ENCODE measurements around the gene KCNIP4. TPM values are rescaled to one million over a fixed set of nuclear protein-coding genes. Genes with fewer than 3 reads are reported as not detected.

KCNIP4 gene
- total RNA-seq, 3 donors from 2014 or later (not counting 1 experiment from before 2014, with no cell fraction given) = not detected

- Mint-ChIP-seq H3K4me3 (no peak overlapping the region), H3K27me3 (ENCODE audit: low read depth in 2 of 2) (no peaks in the 10 kb centered on the region), H3K9me3 (peaks cover 4 to 7% of the 10 kb centered on the region in 2 donors), H3K4me1 (no peaks in the 10 kb centered on the region), H3K36me3 (no peaks in the 10 kb centered on the region), H3K27ac (no peak overlapping the region)
- no peak overlapping the region for H3K27ac ChIP-seq (ENCODE audit: low read length)
- no peak for TF ChIP-seq CTCF (IDR thresholded peaks at IDR 0.05)
- H3K9me3 ChIP-seq (ENCODE audit: control insufficient read depth, insufficient read depth, low read length) = no peaks in the 10 kb centered on the region
- H3K4me1 ChIP-seq (ENCODE audit: control insufficient read depth, insufficient read depth, low read length) = no peaks in the 10 kb centered on the region
- no peak for ATAC-seq
- 75% methylated on average over 1 of the region's 3 CpGs for WGBS (ENCODE audit: insufficient coverage)
- H3K4me3 ChIP-seq (ENCODE audit: low read length) = no peak overlapping the region
- intact Hi-C loops (cut with micrococcal nuclease) = no loop called here
- H3K27me3 ChIP-seq (ENCODE audit: control insufficient read depth, insufficient read depth, low read length) = no peaks in the 10 kb centered on the region
- no peak for DNase-seq
- no peaks in the 10 kb centered on the region for H3K36me3 ChIP-seq (ENCODE audit: control insufficient read depth, insufficient read depth, low read length)
These were observed 121.0 kb downstream of the KCNIP4 start for GRCh38 chr4:21827575-21827974.

GRCh38 chr4:21826071-21826470 lies 122.5 kb downstream of the KCNIP4 start:
- Histone ChIP-seq H3K27me3 (ENCODE audit: control insufficient read depth, insufficient read depth, low read length) (no peaks in the 10 kb centered on the region), H3K9me3 (ENCODE audit: control insufficient read depth, insufficient read depth, low read length) (no peaks in the 10 kb centered on the region), H3K27ac (ENCODE audit: low read length) (no peak overlapping the region), H3K36me3 (ENCODE audit: control insufficient read depth, insufficient read depth, low read length) (no peaks in the 10 kb centered on the region), H3K4me1 (ENCODE audit: control insufficient read depth, insufficient read depth, low read length) (no peaks in the 10 kb centered on the region), H3K4me3 (ENCODE audit: low read length) (no peak overlapping the region)
- Mint-ChIP-seq H3K36me3 (no peaks in the 10 kb centered on the region), H3K27ac (no peak overlapping the region), H3K27me3 (ENCODE audit: low read depth in 2 of 2) (no peaks in the 10 kb centered on the region), H3K4me1 (no peaks in the 10 kb centered on the region), H3K9me3 (peaks cover 4 to 5% of the 10 kb centered on the region in 2 donors), H3K4me3 (no peak overlapping the region)
- intact Hi-C loops (cut with micrococcal nuclease) = no loop called here
- DNase-seq = no peak
- no peak for ATAC-seq
- TF ChIP-seq CTCF (IDR thresholded peaks at IDR 0.05) = no peak
- WGBS (ENCODE audit: insufficient coverage) = 95% methylated on average over 3 of the region's 4 CpGs

- TF ChIP-seq CTCF (IDR thresholded peaks at IDR 0.05) = no peak
- no peaks in the 10 kb centered on the region for H3K9me3 ChIP-seq (ENCODE audit: control insufficient read depth, insufficient read depth, low read length)
- H3K4me3 Mint-ChIP-seq = no peak overlapping the region
- H3K4me1 Mint-ChIP-seq = no peaks in the 10 kb centered on the region
- ATAC-seq (no peak), DNase-seq (no peak)
- no peaks in the 10 kb centered on the region for H3K4me1 ChIP-seq (ENCODE audit: control insufficient read depth, insufficient read depth, low read length)
- H3K36me3 Mint-ChIP-seq = no peaks in the 10 kb centered on the region
- H3K27ac Mint-ChIP-seq = no peak overlapping the region
- H3K27me3 Mint-ChIP-seq (ENCODE audit: low read depth in 2 of 2) = no peaks in the 10 kb centered on the region
- no peak overlapping the region for H3K4me3 ChIP-seq (ENCODE audit: low read length)
- peaks cover 7 to 10% of the 10 kb centered on the region in 2 donors for H3K9me3 Mint-ChIP-seq
- no CpG with 5 or more reads among the region's 1 CpG for WGBS (ENCODE audit: insufficient coverage)
- no peak overlapping the region for H3K27ac ChIP-seq (ENCODE audit: low read length)
- no peaks in the 10 kb centered on the region for H3K36me3 ChIP-seq (ENCODE audit: control insufficient read depth, insufficient read depth, low read length)
- intact Hi-C loops (cut with micrococcal nuclease) = no loop called here
- H3K27me3 ChIP-seq (ENCODE audit: control insufficient read depth, insufficient read depth, low read length) = no peaks in the 10 kb centered on the region
These were observed 129.5 kb downstream of the KCNIP4 start for GRCh38 chr4:21819086-21819485.

GRCh38 chr4:21815651-21816377 lies 132.8 kb downstream of the KCNIP4 start:
- no peaks in the 10 kb centered on the region for H3K4me1 ChIP-seq (ENCODE audit: control insufficient read depth, insufficient read depth, low read length)
- H3K36me3 Mint-ChIP-seq = no peaks in the 10 kb centered on the region
- H3K27me3 ChIP-seq (ENCODE audit: control insufficient read depth, insufficient read depth, low read length) = no peaks in the 10 kb centered on the region
- no peaks in the 10 kb centered on the region for H3K9me3 ChIP-seq (ENCODE audit: control insufficient read depth, insufficient read depth, low read length)
- H3K4me1 Mint-ChIP-seq = no peaks in the 10 kb centered on the region
- no peak overlapping the region for H3K4me3 ChIP-seq (ENCODE audit: low read length)
- H3K4me3 Mint-ChIP-seq = no peak overlapping the region
- no peak overlapping the region for H3K27ac ChIP-seq (ENCODE audit: low read length)
- no peaks in the 10 kb centered on the region for H3K36me3 ChIP-seq (ENCODE audit: control insufficient read depth, insufficient read depth, low read length)
- no peaks in the 10 kb centered on the region for H3K27me3 Mint-ChIP-seq (ENCODE audit: low read depth in 2 of 2)
- TF ChIP-seq CTCF (IDR thresholded peaks at IDR 0.05) = no peak
- no peak for DNase-seq
- no peak for ATAC-seq
- intact Hi-C loops (cut with micrococcal nuclease) = no loop called here
- H3K27ac Mint-ChIP-seq = no peak overlapping the region
- H3K9me3 Mint-ChIP-seq = peaks cover 7 to 12% of the 10 kb centered on the region in 2 donors
